HG03159 (cell line): ENCODE measurements around the gene DTD1.
"Not testable (repeated sequence)": the region's sequence is repeated elsewhere in the genome, so short reads cannot be mapped to it uniquely, and the experiment has no call there.

Experiments used
- ATAC-seq: cut with Tn5 transposase; IDR thresholded peaks from one replicate; pipeline ENCODE4 v1.9.1; 2021; ENCODE audit warnings: mild to moderate bottlenecking, moderate library complexity; ENCODE audit not compliant: unreplicated experiment

The DTD1 gene

GRCh38 chr20:18787046-18787445 is 199.2 kb downstream of the DTD1 start:
- ATAC-seq: not testable (repeated sequence)

- no peak for ATAC-seq
Measured at GRCh38 chr20:18788021-18788420, 200.2 kb downstream of the DTD1 start.

GRCh38 chr20:18790787-18791186 is 202.9 kb downstream of the DTD1 start:
- ATAC-seq: no peak

GRCh38 chr20:18793625-18794427 is 206.0 kb downstream of the DTD1 start:
- ATAC-seq: peak; percentile 99

- no peak for ATAC-seq
Measured at GRCh38 chr20:18794428-18794787, 206.6 kb downstream of the DTD1 start.

- no peak for ATAC-seq
Measured at GRCh38 chr20:18795366-18795765, 207.5 kb downstream of the DTD1 start.

GRCh38 chr20:18796282-18796833 is 208.5 kb downstream of the DTD1 start:
- no peak for ATAC-seq

- ATAC-seq: no peak
Measured at GRCh38 chr20:18801516-18801915, 213.7 kb downstream of the DTD1 start.

- peak; percentile 79 for ATAC-seq
Measured at GRCh38 chr20:18802012-18802634, 214.3 kb downstream of the DTD1 start.

- no peak for ATAC-seq
Measured at GRCh38 chr20:18805881-18806280, 218.0 kb downstream of the DTD1 start.

GRCh38 chr20:18808712-18809111 is 220.9 kb downstream of the DTD1 start:
- ATAC-seq: no peak

- no peak for ATAC-seq
Measured at GRCh38 chr20:18811186-18811585, 223.3 kb downstream of the DTD1 start.

- no peak for ATAC-seq
Measured at GRCh38 chr20:18811904-18812303, 224.1 kb downstream of the DTD1 start.

- no peak for ATAC-seq
Measured at GRCh38 chr20:18813483-18813882, 225.6 kb downstream of the DTD1 start, which contains the start of gene SCP2D1. SCP2D1 (plus strand) TSS chr20:18813783; CDS start chr20:18813816, 33 bp downstream.

- ATAC-seq: no peak
Measured at GRCh38 chr20:18815194-18815942, 227.5 kb downstream of the DTD1 start.
